Stimulated activated naive CD4-positive, alpha-beta T cell treated with Interleukin-2 at 50 U/mL for 16 hours (primary cell): ENCODE results near the gene ANKRD12.

Source experiments
- DNase-seq: peaks from one replicate; lab custom pipeline; 2025; lab: John Stamatoyannopoulos, UW

Gene ANKRD12

DNA sequence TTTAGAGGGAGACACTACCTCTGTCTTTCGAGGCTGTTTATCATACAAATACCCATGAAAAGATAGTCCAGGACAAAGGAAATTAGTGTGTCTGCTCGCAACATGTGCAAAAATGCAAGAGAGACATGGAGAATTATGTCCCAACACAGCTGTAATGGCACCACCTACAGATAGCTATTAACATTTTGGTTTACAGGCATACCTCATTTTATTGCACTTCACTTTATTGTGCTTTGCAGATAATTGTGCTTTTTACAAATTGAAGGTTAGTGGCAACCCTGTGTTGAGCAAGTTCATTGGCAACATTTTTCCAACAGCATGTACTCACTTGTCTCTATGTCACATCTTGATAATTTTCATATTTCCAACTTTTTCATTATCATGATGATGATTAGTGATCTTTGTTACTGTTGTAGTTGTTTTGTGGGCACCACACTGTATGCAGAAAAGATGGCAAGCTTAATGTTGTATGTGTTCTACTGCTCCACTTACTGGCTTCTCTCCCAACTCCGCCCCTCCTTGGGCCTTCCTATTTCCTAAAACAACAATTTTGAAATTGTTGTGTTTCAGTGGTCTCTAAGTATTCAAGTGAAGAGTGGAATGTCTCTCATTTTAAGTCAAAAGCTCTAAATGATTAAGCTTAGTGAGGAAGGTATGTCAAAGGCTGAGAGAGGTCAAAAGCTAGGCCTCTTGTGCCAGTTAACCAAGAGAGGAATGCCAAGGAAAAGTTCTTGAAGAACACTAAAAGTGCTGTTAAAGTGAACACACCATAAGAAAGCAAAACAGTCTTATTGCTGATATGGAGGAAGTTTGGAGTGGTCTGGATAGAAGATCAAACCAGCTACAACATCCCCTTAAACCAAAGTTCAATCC lies 52.0 kb downstream of the ANKRD12 start:
- DNase-seq: no peak

DNA sequence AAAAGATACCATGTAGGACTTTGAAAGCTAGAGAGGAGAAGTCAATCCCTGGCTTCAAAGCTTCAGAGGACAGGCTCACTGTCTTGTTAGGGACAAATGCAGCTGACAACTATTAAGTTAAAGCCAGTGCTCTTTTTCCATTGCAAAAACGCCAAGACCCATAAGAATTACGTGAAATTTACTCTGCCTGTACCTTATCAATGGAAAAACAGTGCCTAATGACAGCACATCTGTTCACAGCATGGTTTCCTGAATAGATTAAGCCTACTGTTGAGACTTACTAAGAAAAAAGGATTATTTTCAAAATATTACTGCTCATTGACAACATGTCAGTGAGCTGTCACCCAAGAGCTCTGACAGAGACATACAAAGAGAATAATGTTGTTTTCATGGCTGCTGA lies 52.9 kb downstream of the ANKRD12 start:
- no peak for DNase-seq

DNA sequence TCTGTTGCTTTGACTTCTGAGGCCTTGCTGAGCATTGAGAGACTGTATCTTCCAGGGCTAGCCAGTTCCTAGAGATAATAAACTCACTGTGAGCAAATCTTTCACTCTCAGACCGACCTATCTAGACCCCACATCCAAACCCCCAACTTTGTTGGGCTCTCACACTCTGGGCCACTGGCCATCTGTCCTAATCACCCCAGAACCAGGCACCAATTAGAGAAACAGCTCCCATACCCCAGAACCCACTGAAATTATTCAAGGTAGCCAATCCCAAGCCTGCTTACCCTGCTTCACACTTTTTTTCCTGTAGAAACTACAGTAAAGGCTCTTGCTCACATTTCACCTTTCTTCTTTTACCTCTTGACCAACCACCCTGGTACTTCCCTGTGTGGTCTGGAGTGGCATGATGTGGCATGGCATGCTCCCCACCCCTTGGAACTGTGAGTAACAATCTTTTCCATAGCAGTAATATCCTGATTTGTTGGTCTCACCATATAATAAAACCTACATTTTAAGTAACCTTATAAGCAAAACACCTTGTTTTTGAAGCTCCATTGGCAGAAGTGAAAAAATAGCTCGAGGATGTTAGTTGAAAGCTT lies 55.2 kb downstream of the ANKRD12 start:
- DNase-seq: no peak

DNA sequence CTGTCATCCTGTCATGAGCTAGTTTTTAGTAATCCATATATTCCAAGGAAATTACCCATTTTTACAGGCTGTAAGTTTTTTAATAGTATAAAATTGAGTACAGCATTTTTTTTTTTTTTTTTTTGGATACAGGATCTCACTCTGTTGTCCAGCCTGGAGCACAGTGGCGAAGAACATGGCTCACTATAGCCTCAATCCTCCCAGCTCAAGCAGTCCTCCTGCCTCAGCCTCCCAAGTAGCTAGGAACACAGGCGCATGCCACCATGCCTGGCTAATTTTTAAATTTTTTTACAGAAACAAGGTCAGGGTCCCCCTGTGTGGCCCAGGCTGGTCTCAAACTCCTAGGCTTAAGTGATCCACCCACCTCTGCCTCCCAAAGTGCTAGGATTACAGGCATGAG lies 56.5 kb downstream of the ANKRD12 start:
- DNase-seq: no peak

DNA sequence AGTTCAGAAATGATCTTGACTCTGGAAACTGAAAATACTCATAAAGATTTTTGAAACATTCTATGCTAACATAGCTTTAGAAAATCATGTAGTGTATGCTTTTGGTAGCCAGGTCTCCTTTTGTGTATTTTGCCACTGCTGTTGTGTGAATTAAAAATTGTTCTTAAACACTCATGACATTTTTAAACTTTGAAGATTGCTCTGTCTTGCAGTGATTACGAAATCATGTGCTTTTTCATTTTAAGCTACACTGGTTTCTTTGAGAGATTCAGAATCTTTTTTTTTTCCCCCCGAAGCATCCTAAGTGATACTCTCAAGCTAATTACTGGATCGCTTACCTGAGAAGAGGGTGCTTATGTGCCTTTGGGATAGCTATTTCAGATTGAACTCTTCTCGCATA lies 60.0 kb downstream of the ANKRD12 start:
- DNase-seq: no peak

DNA sequence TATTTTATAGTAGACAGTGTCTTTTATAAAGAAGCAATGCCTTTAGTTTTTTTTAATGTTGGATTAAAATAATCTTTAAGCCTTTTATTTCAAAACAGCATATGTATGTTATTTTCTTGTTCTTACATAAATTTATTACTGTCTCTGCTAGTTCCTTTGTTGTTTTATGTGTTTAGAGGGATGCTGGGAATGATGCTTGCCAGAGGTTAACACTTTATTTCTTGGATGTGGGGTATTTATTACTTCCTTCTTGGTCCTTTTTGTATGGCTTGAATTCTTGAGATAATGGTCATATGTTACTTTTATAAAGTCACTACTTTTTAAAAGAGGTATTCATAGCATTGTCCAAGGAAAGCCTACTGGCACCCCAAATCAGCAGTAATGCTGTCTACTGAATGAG lies 63.1 kb downstream of the ANKRD12 start:
- DNase-seq: no peak

DNA sequence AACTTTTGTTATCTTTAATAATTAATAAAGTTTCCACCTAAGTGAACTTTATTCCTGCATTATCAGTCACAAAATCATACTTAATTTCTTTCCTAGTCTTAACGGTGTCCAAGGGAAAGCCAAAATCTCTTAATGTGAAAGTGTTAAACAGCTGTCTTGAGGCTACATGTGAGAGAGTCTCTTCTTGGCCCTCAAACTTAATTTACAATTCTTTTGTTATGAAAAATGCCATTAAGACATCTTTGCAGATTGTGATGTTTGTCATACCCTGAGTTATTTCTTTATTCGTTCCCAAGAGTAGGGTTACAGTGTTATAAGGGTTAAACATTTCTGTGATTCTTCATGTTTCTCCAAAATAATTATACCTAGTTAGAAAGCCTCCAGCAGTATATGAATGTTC lies 64.6 kb downstream of the ANKRD12 start:
- no peak for DNase-seq

DNA sequence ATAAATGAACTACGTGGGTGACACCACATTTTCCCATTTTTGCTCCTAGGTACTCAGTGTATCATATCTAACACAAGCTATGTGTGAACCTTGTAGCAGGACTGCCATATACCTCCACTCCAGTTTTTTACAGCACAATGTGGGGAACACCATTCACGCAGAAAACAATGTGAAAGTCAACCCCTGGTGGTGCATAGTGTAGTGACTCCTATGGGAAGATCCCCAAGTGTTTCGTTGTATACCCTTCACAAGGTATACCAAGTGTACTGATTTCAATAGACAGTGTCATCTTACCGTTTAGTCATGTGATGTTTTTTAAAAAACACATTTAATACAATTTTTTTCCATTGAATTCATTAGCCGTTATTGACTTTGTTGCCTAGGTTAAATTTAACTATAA lies 68.1 kb downstream of the ANKRD12 start:
- DNase-seq: no peak

DNA sequence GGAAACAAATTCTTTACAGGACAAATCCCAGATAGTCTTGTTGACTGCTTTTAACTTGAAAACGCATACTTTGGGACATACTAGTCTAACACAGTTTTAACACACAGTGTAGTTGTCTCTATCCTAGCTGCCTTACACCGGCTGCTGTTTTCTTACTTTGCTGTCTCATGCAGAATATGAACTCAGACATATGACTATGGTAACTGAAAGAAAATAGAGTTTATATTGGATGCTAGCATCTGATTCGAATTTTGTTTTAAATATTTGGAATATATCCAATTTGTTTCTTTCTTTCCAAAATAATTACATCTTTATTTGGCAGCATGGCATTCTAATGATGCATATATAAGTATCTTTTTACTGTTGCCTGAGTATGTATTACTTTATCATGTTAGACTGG lies 69.8 kb downstream of the ANKRD12 start:
- DNase-seq: no peak

DNA sequence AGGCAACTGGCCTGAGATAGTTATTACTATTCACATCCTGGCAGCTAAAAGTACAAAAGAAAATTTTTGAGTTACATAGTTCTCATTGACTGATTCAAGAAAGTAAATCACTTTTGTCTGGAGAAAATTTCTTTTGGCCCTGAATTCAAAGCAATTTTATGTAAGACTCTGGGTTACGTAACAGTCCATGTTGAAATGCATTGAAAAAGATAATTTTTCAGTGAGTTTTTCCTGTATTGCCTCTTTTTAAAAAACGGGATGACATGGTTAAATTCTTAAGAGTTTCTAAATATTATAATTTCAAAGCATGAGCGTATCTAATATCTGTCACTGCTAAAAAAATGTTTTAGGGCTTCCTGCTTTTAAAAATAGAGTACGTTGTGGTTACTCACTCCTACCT lies 72.7 kb downstream of the ANKRD12 start:
- DNase-seq: no peak

DNA sequence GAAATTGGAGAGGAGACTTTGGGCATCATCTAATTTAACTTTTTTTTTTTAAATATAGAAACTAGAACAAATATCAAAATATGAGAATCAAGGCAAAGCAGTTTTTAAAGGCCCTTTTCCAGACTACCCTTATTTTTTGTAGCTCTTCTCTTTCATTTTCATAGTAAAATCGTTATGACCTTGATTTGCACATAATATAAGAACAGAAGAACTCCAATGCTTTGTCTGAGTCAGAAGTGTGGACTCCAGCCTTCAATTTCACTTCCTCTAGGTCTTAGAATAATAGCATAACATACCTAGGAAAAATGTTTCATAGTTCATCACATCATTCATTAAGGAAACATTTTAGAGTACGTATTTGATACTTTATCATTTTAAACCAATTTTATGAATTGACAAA lies 74.4 kb downstream of the ANKRD12 start:
- no peak for DNase-seq

DNA sequence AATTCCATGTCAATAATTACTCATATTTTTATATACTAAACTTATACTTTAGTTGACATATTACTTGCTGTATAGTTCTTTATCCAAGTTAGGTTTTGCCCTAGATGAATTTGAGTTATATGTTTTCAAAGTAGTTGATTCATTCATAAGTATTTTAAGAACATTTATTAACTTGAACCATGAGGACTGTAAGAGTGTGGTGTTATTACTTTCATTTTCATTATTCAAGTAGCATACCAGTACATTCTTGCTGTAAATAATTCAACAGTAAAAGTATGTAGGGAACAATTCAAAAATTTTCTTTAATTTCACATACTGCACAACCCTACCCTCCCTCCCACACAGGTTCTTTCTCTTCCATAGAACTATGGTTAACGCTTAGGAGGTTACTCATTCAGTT lies 75.4 kb downstream of the ANKRD12 start:
- DNase-seq: no peak

DNA sequence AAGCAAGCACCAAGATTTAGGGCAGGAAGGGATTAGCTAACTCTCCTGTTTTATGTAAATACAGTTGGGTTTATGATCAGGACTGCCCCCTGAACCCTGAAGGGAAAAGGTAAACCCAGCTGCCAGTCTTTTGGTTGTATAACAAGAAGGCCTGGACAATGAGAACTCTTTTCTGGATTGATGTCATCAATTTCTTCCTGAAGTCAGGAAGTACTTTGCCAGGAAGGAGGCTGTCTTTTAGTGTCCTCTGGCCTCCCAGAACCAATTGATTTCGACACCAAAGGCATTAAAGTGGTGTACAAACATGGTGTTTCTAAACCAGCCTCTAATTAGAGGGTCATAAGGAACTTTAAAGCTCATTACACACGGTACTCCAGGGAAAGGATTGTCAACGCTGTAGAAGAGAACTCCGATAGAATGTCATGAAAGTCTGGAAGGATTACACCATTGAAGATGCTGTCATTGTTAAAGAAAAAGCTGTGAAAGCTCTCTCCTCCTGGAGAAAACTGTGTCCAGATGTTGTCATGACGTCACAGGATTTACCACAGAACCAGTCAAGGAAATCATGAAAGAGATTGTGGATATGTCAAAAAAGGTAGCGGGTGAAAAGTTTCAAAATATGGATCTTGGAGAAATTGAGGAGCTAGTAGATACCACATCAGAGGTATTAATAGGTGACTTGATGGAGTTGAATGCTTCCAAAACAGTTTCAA lies 78.8 kb downstream of the ANKRD12 start:
- DNase-seq: no peak

DNA sequence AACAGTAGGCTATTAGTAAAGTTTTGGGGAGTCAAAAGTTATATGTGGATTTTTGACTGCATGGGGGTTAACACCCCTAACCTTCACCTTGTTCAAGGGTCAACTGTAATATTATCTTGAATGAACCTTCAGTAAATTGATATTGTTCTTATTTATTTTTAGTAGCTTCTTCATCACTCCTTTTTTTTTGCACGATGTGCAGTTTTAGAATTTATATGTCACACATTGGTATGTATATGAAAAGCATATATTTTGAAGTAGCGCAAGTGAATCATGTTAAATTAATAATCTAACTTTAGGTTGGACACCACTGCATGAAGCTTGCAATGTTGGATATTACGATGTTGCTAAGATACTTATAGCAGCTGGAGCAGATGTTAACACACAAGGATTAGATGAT lies 79.9 kb downstream of the ANKRD12 start:
- no peak for DNase-seq

DNA sequence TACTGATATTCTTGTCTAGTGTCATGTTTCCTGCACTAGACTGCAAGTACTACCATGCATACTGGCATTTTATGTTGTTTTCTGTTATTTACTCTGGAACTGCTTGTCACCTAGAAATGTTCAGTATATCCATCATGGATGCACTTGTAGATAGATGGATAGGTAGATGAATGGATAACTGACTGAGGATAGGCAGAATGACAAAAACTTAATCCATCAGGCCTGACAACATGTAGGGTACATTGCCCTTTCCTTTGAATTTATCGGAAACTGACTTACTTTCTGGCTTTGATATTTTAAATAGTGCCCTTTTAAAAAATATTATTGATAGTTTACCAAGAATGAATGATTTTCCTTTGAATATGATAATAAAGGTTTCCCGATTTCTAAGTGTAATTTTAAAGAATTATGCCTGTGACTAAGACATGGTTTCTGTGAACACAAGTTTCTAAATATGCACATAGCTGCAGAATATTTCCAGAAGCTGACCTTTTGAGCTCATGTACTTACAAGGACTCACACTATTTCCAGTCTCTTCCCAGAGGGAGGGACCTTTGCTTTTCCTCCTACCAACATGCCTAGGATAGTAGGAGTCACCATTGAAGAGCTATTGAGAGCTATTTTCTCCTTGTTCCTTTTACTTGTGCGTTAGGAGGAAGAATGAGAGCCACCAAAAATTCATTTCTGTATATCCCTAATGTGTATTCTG lies 81.3 kb downstream of the ANKRD12 start:
- DNase-seq: no peak

DNA sequence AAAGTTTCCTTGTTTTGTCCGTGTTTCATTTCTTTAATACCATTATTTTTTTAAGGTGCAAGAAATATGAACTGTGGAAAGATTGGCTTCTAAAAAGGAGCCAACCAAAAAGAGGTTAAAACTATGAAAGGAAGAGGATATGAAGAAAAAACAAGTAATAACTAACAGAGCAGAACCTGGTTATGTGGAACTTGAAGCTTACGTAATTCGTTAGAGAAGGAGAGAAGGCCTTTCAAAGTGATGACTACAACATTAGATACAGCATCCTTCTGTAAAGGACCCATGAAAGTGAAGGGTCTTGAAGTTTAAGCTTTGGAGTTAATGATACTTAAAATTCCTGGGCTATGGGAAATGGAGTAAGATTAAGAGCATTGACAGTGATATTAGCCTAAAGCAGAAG lies 84.5 kb downstream of the ANKRD12 start:
- no peak for DNase-seq

DNA sequence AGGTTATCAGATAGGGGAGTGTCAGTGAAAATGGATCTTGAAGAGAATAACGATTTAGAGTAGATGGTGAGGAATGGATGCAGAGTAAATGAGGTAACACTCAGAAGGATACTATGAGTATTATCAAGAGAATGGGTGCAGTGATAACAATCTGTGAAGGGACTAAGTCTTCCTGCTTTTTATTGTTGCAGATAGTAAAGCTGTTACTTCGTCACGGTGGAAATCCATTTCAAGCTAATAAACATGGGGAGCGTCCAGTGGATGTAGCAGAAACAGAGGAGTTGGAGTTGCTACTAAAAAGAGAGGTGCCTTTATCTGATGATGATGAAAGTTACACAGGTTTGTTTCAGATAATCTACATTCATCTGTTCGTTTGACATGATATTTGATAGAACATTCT lies 85.1 kb downstream of the ANKRD12 start:
- no peak for DNase-seq

DNA sequence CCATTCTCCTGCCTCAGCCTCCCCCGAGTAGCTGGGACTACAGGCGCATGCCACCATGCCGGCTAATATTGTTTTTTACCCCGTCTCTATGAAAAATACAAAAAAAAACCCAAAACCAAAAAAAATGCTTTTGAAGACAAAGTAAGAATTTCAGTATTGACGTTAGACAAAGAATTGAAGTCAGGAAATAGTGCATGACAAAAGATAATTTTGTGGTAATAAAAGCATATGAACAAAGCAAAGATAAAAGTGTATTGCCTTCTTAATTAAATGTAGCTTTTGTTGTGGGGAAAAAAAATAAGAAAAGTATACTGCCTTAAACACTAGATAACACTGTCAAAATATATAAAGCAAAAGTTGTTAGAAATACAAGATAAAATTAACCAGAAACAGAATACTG lies 86.8 kb downstream of the ANKRD12 start:
- no peak for DNase-seq

DNA sequence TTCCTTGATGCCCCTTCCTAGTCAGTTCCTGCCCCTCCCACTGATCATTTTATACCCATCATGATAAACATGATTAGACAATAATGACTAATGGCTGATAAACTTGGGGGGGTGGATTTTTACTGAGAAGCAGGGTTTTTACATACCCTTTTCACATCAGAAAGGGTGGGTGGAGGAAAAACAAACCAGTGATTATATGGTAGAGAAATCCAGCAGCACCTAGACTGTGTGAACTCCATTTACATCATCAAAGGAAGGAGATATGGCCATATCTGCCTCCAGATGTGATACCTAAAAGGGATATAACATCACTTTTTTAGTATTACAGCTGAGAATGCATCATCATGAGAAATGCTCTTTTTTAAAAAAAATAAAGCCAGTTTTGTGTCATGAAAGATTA lies 89.9 kb downstream of the ANKRD12 start:
- DNase-seq: no peak

DNA sequence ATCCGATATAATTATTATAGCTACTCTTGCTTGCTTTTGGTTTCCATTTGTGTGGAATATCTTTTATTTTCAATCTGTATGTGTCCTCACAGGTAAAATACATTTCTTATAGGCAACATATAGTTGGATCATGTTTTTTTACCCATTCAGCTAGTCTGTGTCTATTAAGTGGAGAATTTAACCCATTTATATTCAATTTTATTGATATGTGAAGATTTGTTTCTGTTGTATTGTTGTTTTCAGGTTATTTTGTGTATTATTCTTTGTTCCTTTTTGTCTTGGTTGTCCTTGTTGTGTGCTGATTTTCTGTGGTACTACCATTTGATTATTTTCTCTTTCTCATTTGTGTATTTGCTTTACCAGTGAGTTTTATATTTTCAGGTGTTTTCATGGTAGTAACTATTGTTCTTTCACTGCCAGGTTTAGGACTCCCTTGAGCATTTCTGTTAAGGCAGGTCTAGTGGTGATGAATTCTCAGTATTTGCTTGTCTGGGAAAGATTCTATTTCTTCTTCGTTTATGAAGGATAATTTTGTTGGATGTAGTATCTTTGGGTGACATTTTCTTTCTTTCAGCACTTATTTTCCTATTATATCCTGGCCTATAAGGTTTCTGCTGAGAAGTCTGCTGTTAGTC lies 95.4 kb downstream of the ANKRD12 start:
- DNase-seq: no peak

DNA sequence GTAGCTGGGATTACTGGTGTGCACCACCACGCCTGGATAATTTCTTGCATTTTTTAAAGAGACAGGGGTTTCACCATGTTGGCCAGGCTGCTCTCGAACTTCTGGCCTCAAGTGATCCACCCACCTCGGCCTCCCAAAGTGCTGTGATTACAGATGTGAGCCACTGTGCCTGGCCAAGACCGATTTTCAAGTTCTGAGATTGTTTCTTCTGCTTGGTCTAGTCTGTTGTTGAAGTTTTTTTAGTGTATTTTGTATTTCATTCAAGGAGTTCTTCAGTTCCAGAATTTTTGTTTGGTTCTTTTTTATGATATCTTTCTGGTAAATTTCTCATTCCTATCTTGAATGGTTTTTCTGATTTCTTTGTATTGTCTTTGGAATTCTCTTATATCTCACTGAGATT lies 96.4 kb downstream of the ANKRD12 start:
- DNase-seq: no peak

DNA sequence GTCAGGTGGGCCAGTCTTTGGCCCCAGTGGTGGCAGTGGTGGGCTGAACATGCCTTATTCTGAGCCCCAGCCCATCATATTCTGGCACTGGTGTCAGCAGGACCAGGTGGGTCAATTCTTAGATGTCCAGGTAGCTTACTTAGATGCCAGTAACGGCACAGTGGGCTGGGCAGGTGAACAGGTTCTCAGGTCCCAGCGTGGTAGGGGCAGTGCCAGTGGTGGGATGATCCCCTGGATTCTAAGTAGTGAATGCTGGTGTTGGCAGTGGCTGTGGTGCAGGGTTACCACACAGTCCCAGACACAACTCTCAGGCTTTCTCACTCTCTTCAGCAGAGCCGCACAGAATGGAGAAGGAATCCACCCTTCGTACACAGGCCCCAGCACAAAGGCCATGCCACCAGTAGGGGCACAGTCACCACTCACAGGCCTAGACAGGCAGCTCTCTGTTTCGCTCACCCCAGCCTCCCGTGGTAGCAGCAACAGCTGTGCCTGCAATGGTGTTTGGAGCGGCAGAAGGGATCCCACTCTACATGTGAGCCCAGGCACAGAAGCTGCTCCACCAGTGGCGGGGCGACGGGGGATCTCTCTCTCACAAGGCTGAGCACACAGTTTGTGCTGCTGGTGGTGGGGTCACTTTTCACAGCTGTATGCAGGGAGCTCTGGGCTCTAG lies 97.3 kb downstream of the ANKRD12 start:
- no peak for DNase-seq
